ENCODE measurements around the gene MTURN. TPM values are rescaled to one million over a fixed set of nuclear protein-coding genes. Genes with fewer than 3 reads are reported as not detected.

MTURN gene
- total and polyA plus RNA-seq, 9 of the 15 experiments (the other 6 are each of a cell fraction or from before 2014, with no cell fraction given): 0.94 to 14.8 (median 6.4) TPM

DNA sequence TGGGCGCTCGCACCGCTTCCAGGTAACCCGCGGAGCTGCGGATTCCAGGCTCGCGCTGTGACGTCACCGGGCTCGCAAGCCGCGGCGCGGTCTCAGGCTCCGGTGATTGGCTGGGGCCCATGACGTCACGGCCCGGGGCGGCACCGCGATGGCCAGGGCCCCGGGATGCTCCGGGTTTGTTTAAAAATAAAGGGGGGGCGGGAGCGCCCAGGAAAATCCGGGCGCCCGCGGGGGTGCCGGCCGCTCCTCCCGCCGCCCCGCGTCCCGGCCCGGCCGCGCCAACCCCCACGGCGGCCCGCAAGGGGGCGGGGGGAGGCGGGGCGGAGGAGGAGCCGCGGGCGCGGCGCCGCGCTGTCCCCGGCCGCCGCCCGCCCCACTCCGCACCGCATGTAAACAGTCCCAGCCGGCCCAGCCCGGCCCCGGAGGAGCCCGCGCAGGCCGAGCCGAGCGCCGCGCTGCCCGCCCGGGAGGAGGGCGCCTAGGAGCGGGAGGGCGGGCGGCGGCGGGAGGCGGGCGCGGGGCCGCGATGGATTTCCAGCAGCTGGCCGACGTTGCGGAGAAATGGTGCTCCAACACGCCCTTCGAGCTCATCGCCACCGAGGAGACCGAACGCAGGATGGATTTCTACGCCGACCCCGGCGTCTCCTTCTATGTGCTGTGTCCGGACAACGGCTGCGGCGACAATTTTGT is at the start of gene MTURN (continued):
- TF ChIP-seq, protein P1, sequence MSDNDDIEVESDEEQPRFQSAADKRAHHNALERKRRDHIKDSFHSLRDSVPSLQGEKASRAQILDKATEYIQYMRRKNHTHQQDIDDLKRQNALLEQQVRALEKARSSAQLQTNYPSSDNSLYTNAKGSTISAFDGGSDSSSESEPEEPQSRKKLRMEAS (CRISPR knock-in tag; IDR thresholded peaks at IDR 0.05): no peak
- TF ChIP-seq, protein P2, sequence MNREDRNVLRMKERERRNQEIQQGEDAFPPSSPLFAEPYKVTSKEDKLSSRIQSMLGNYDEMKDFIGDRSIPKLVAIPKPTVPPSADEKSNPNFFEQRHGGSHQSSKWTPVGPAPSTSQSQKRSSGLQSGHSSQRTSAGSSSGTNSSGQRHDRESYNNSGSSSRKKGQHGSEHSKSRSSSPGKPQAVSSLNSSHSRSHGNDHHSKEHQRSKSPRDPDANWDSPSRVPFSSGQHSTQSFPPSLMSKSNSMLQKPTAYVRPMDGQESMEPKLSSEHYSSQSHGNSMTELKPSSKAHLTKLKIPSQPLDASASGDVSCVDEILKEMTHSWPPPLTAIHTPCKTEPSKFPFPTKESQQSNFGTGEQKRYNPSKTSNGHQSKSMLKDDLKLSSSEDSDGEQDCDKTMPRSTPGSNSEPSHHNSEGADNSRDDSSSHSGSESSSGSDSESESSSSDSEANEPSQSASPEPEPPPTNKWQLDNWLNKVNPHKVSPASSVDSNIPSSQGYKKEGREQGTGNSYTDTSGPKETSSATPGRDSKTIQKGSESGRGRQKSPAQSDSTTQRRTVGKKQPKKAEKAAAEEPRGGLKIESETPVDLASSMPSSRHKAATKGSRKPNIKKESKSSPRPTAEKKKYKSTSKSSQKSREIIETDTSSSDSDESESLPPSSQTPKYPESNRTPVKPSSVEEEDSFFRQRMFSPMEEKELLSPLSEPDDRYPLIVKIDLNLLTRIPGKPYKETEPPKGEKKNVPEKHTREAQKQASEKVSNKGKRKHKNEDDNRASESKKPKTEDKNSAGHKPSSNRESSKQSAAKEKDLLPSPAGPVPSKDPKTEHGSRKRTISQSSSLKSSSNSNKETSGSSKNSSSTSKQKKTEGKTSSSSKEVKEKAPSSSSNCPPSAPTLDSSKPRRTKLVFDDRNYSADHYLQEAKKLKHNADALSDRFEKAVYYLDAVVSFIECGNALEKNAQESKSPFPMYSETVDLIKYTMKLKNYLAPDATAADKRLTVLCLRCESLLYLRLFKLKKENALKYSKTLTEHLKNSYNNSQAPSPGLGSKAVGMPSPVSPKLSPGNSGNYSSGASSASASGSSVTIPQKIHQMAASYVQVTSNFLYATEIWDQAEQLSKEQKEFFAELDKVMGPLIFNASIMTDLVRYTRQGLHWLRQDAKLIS (CRISPR knock-in tag; IDR thresholded peaks at IDR 0.05): 0 out of 2 replicates have a peak, but pooled peaks have one; percentile 26
- TF ChIP-seq CBFA2T2 (conservative IDR thresholded peaks at IDR 0.05) (no peak), JUND (IDR thresholded peaks at IDR 0.05; ENCODE audit: borderline replicate concordance, low read depth, low read length) (peak; percentile 86), JUND (tag; IDR thresholded peaks at IDR 0.05; ENCODE audit: borderline replicate concordance, low read depth, low read length) (peak; percentile 57; the same call in 1 of the 3 replicates), ZFX (CRISPR knock-in tag; IDR thresholded peaks at IDR 0.05) (peak; percentile 45), TARDBP (IDR thresholded peaks at IDR 0.05) (peak; percentile 24; the same call in 1 of the 2 replicates), POLR2G (IDR thresholded peaks at IDR 0.05; ENCODE audit: low read depth, low read length) (peak; percentile 77), CTBP1 (IDR thresholded peaks at IDR 0.05; ENCODE audit: borderline replicate concordance) (peak; percentile 61; the same call in 1 of the 2 replicates), MEF2D (tag; conservative IDR thresholded peaks at IDR 0.05; ENCODE audit: low read depth) (no peak)
- TF ChIP-seq, protein P3, sequence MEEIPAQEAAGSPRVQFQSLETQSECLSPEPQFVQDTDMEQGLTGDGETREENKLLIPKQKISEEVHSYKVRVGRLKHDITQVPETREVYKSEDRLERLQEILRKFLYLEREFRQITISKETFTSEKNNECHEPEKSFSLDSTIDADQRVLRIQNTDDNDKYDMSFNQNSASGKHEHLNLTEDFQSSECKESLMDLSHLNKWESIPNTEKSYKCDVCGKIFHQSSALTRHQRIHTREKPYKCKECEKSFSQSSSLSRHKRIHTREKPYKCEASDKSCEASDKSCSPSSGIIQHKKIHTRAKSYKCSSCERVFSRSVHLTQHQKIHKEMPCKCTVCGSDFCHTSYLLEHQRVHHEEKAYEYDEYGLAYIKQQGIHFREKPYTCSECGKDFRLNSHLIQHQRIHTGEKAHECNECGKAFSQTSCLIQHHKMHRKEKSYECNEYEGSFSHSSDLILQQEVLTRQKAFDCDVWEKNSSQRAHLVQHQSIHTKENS (CRISPR knock-in tag; IDR thresholded peaks at IDR 0.05): no peak
- TF ChIP-seq, protein P4, sequence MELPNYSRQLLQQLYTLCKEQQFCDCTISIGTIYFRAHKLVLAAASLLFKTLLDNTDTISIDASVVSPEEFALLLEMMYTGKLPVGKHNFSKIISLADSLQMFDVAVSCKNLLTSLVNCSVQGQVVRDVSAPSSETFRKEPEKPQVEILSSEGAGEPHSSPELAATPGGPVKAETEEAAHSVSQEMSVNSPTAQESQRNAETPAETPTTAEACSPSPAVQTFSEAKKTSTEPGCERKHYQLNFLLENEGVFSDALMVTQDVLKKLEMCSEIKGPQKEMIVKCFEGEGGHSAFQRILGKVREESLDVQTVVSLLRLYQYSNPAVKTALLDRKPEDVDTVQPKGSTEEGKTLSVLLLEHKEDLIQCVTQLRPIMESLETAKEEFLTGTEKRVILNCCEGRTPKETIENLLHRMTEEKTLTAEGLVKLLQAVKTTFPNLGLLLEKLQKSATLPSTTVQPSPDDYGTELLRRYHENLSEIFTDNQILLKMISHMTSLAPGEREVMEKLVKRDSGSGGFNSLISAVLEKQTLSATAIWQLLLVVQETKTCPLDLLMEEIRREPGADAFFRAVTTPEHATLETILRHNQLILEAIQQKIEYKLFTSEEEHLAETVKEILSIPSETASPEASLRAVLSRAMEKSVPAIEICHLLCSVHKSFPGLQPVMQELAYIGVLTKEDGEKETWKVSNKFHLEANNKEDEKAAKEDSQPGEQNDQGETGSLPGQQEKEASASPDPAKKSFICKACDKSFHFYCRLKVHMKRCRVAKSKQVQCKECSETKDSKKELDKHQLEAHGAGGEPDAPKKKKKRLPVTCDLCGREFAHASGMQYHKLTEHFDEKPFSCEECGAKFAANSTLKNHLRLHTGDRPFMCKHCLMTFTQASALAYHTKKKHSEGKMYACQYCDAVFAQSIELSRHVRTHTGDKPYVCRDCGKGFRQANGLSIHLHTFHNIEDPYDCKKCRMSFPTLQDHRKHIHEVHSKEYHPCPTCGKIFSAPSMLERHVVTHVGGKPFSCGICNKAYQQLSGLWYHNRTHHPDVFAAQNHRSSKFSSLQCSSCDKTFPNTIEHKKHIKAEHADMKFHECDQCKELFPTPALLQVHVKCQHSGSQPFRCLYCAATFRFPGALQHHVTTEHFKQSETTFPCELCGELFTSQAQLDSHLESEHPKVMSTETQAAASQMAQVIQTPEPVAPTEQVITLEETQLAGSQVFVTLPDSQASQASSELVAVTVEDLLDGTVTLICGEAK (IDR thresholded peaks at IDR 0.05): 0 out of 2 replicates have a peak, but pooled peaks have one; percentile 1
- TF ChIP-seq, protein P4 (CRISPR knock-in tag; IDR thresholded peaks at IDR 0.05): no peak
